H1 (cell line): ENCODE results near the gene PHC2. TPM values are rescaled to one million over a fixed set of nuclear protein-coding genes. Genes with fewer than 3 reads are reported as not detected.

Experiments used
- NRF1 ChIP-seq: IDR thresholded peaks from 2 replicates; pipeline ENCODE4 v1.6.1; 2011; ENCODE audit warnings: mild to moderate bottlenecking, low read depth, low read length, improper control_type of control experiment
- SAP30 ChIP-seq: fragments of 300-600 bp; sonication (generic); IDR thresholded peaks from 2 replicates; pipeline ENCODE4 v1.7.1; 2012; ENCODE audit warnings: low read length, moderate library complexity, mild to moderate bottlenecking, inconsistent platforms; ENCODE audit not compliant: insufficient read depth, insufficient replicate concordance
- SIN3A ChIP-seq, 2 experiments: IDR thresholded peaks in 1 of 2; conservative IDR thresholded peaks in 1 of 2; 2 replicates each; pipeline ENCODE4 v1.6.1; 2011 to 2012; ENCODE audit warnings: low read length in 2 of 2, improper control_type of control experiment in 1 of 2, low read depth in 1 of 2, mild to moderate bottlenecking in 1 of 2
- polyA plus RNA-seq, 7 experiments: library from polyadenylated mRNA; depleted of rRNA in 3 of 7; stranded (reverse) in 5 of 7; unstranded in 2 of 7; fragments of >200 nt in 5 of 7; fragments of 200-250 nt in 2 of 7; gene quantifications; 1 replicate in 5 of 7; 2 replicates in 1 of 7; 4 replicates in 1 of 7; pipeline versions ENCODE4 v1.2.1 to v1.2.3, GENCODE V29; 2011 to 2013; ENCODE audit warnings: missing spikeins in 2 of 7, mixed read lengths in 2 of 7
- total RNA-seq: library from RNA; stranded (reverse); fragmentation: NEBNext Ultra II Directional; extraction: Animal tissue kit (Norgen Biotek cat#: 25700); gene quantifications from 2 replicates; pipeline ENCODE4 v1.2.1, GENCODE V29; 2021

The PHC2 gene
- total and polyA plus RNA-seq, 2 of the 8 experiments (the other 6 are each of a cell fraction or from before 2014, with no cell fraction given): 5.6 to 14.2 TPM

- no peak for TF ChIP-seq SIN3A (conservative IDR thresholded peaks at IDR 0.05 in 1 of 2, IDR thresholded peaks at IDR 0.05 in 1 of 2; ENCODE audit: low read depth in 1 of 2, low read length in 2 of 2)
- no peak for TF ChIP-seq SAP30
- TF ChIP-seq NRF1: no peak
Observed at GRCh38 chr1:33408093-33408436, 22.8 kb downstream of the PHC2 start (continued).
